Upper lobe of left lung (tissue), 6 donors: ENCODE measurements around the gene SAP30BP. TPM values are rescaled to one million over a fixed set of nuclear protein-coding genes. Genes with fewer than 3 reads are reported as not detected.

ENCODE experiments used
- ATAC-seq, 2 donors: fragments of 200-7000 bp; cut with Tn5 transposase; one replicate each; pipeline ENCODE4 v1.9.1; 2022; ENCODE audit warnings: mild to moderate bottlenecking in 2 of 2, moderate library complexity in 2 of 2; ENCODE audit not compliant: low FRiP score in 2 of 2
- DNase-seq, 2 donors: peaks; one replicate each; pipeline ENCODE4 v3.0.0-alpha.2; 2019 to 2020
- H3K27ac ChIP-seq, 4 donors: fragments of 200-600 bp; sonication (generic); one replicate each; pipeline ENCODE4 v1.5.1; 2016 to 2019
- H3K27me3 ChIP-seq, 4 donors: fragments of 200-600 bp; sonication (generic); one replicate each; pipeline ENCODE4 v1.5.1; 2017 to 2019
- H3K36me3 ChIP-seq, 4 donors: fragments of 200-600 bp; sonication (generic); one replicate each; pipeline ENCODE4 v1.5.1; 2016 to 2019
- H3K4me1 ChIP-seq, 4 donors: fragments of 200-600 bp; sonication (generic); one replicate each; pipeline ENCODE4 v1.5.1; 2018 to 2019
- H3K4me3 ChIP-seq, 4 donors: fragments of 200-600 bp; sonication (generic); one replicate each; pipeline ENCODE4 v1.5.1; 2017 to 2019; ENCODE audit warnings: mild to moderate bottlenecking in 2 of 4, moderate library complexity in 1 of 4
- H3K9me3 ChIP-seq, 4 donors: fragments of 200-600 bp; sonication (generic); one replicate each; pipeline ENCODE4 v1.5.1; 2018 to 2019
- EP300 ChIP-seq, 4 donors: sonication (generic); formaldehyde crosslinking; IDR thresholded peaks; one replicate each; pipeline ENCODE4 v1.5.1; 2017; ENCODE audit warnings: antibody characterized with exemption in 4 of 4, control low read depth in 2 of 4
- POLR2A ChIP-seq, 4 donors: fragments of 450-650 bp; IDR thresholded peaks; one replicate each; pipeline ENCODE4 v1.5.1; 2016 to 2017; ENCODE audit warnings: antibody characterized with exemption in 4 of 4, mild to moderate bottlenecking in 2 of 4
- POLR2AphosphoS5 ChIP-seq, 2 donors: sonication (generic); formaldehyde crosslinking; IDR thresholded peaks; one replicate each; pipeline ENCODE4 v1.5.1; 2017; ENCODE audit warnings: antibody characterized with exemption in 2 of 2
- WGBS, 2 donors: methylation state at CpG; one replicate each; pipeline ENCODE4 v1.1.5; 2017 to 2018; 5-methylcytosine and 5-hydroxymethylcytosine counted together
- total RNA-seq, 6 donors: library from RNA; depleted of rRNA in 4 of 6; stranded (reverse); fragments of >200 nt in 4 of 6; gene quantifications; one replicate each; pipeline versions ENCODE4 v1.1.0 to v1.2.1, GENCODE V29; 2016 to 2021
- TF ChIP-seq, protein P1 (sequence below), 6 experiments: fragments of 450-650 bp in 4 of 6; fragments of 200-600 bp in 2 of 6; sonication (generic) in 2 of 6; IDR thresholded peaks; one replicate each; pipeline ENCODE4 v1.5.1; 2016 to 2019; ENCODE audit warnings: antibody characterized with exemption in 6 of 6
- donor health status: DM: no; HTN: no; CAD: no; lungs with moderate emphysema.
- donor health status: DM: no; HTN: yes; CAD: no; lungs with severe emphysema.

The SAP30BP gene
- total RNA-seq, 6 donors from 2014 or later, result 64.1 to 125 (median 80.8) TPM

DNA sequence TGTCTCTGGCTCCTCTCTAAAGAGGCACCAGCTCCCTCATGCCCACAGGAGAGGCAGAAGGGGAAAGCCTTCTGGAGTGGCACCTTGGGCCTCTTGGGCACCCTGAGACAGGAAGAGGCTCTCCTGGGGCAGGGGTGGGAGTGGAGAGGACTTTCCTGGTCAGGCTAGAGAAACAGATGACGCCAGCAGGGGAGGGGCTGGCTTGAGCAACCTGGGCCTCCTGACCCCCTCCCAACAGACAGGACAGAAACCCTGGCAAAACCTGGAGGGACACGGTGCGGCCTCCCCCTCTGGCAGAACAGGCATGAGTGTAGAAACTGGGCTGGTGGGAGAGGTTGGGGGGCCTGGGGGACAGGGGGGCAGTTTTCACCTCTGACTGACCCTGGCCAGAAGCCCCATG, 27.8 kb upstream of the SAP30BP start:
- H3K9me3 ChIP-seq, result no peaks in the 10 kb centered on the region
- 67 to 79% methylated on average over 1 to 3 of the region's 3 CpGs for WGBS, 2 donors
- TF ChIP-seq, protein P1, sequence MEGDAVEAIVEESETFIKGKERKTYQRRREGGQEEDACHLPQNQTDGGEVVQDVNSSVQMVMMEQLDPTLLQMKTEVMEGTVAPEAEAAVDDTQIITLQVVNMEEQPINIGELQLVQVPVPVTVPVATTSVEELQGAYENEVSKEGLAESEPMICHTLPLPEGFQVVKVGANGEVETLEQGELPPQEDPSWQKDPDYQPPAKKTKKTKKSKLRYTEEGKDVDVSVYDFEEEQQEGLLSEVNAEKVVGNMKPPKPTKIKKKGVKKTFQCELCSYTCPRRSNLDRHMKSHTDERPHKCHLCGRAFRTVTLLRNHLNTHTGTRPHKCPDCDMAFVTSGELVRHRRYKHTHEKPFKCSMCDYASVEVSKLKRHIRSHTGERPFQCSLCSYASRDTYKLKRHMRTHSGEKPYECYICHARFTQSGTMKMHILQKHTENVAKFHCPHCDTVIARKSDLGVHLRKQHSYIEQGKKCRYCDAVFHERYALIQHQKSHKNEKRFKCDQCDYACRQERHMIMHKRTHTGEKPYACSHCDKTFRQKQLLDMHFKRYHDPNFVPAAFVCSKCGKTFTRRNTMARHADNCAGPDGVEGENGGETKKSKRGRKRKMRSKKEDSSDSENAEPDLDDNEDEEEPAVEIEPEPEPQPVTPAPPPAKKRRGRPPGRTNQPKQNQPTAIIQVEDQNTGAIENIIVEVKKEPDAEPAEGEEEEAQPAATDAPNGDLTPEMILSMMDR (IDR thresholded peaks at IDR 0.05), result no peak
- TF ChIP-seq EP300 (IDR thresholded peaks at IDR 0.05), result peak in 1 of 4 donors; percentile 64
- peak in 1 of 2 donors; percentile 14 for TF ChIP-seq POLR2AphosphoS5 (IDR thresholded peaks at IDR 0.05)
- ATAC-seq, result no peak
- H3K36me3 ChIP-seq, result peaks cover 0 to 13% (median 0%) of the 10 kb centered on the region in 4 donors
- peak; percentile 27 to 80 for DNase-seq
- H3K27me3 ChIP-seq, result no peaks in the 10 kb centered on the region
- peak overlapping the region in 3 of 4 donors; percentile 22 to 60 (median 42) for H3K27ac ChIP-seq
- H3K4me3 ChIP-seq, result no peak overlapping the region
- peaks cover 9 to 55% (median 30%) of the 10 kb centered on the region in 4 donors for H3K4me1 ChIP-seq

DNA sequence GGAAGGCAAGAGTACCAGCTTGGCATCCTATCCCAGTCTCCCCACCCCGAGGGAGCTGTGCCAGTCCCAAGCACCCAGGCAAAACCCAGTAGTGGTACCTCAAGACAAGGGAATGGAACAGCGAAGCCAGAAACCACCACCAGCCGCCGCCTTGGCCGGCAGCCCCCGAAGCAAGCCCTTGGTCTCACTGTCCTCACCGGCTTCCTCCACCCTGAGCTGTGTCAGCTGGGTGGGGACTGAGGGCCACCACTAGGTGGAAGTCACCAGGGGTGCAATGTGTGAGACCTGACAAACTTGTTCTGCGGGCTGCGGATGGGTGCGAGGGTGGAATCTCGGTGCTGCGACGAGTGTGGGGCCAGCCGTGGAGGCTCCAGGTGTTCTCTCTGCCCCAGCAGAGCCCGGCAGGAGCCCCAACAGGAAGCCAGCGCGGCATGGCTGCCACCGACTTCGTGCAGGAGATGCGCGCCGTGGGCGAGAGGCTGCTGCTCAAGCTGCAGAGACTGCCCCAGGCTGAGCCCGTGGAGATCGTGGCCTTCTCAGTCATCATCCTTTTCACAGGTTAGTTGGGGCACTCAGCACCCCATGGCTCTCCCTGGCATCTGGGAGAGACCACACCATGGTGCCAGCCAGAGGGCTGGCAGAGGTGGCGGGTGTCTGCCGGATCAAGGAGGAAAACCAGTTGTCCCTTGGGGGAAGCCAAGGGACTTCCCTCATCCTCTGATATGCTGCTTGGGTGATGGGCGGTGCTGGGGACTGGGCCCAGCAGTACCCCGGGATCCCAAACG, 27.2 kb upstream of the SAP30BP start:
- DNase-seq, result peak; percentile 73 to 79
- H3K36me3 ChIP-seq, result peaks cover 0 to 13% (median 0%) of the 10 kb centered on the region in 4 donors
- 72 to 88% methylated on average over 5 to 30 of the region's 30 CpGs for WGBS, 2 donors
- no peaks in the 10 kb centered on the region for H3K27me3 ChIP-seq
- H3K4me3 ChIP-seq, result no peak overlapping the region
- peaks cover 6 to 53% (median 27%) of the 10 kb centered on the region in 4 donors for H3K4me1 ChIP-seq
- ATAC-seq, result peak in 1 of 2 donors; percentile 35
- peak overlapping the region in 3 of 4 donors; percentile 32 to 60 (median 42) for H3K27ac ChIP-seq
- no peaks in the 10 kb centered on the region for H3K9me3 ChIP-seq
- TF ChIP-seq EP300 (IDR thresholded peaks at IDR 0.05) (peak in 1 of 4 donors; percentile 67), POLR2A (IDR thresholded peaks at IDR 0.05) (no peak), POLR2AphosphoS5 (IDR thresholded peaks at IDR 0.05) (no peak)
- TF ChIP-seq, protein P1 (IDR thresholded peaks at IDR 0.05), result peak in 4 of 6 experiments; percentile 11 to 57 (median 38)

DNA sequence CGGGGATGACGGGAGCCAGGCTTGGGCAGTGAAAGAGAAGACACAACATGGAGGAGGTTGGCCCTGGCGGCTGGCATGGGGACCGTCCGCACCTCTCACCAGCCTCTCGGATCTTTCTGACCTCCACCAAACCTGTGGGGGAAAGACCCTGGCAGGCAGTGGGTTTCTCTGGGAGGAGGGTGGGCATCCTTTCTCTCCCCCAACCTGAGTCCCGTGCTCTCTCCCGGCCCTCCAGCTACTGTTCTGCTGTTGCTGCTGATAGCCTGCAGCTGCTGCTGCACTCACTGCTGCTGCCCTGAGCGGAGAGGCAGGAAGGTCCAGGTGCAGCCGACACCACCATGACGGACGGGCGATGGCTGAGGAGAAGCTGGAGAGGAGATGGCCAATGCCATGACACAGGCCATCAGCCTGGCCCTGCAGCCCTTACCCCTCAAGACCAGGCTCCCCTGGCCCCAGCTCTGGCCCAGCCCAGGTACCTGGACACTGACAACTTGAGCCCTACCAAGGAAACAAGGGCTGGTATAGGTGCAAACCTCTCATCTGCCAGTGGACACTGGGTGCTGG, 26.5 kb upstream of the SAP30BP start:
- WGBS, 2 donors, result 93 to 94% methylated on average over 8 to 11 of the region's 13 CpGs
- no peaks in the 10 kb centered on the region for H3K27me3 ChIP-seq
- peaks cover 0 to 13% (median 0%) of the 10 kb centered on the region in 4 donors for H3K36me3 ChIP-seq
- DNase-seq (peak in 1 of 2 donors; percentile 54), ATAC-seq (no peak)
- TF ChIP-seq, protein P1 (IDR thresholded peaks at IDR 0.05), result no peak
- no peak for TF ChIP-seq EP300 (IDR thresholded peaks at IDR 0.05)
- TF ChIP-seq POLR2AphosphoS5 (IDR thresholded peaks at IDR 0.05), result no peak
- no peak for TF ChIP-seq POLR2A (IDR thresholded peaks at IDR 0.05)
- peak overlapping the region in 2 of 4 donors; percentile 4 to 75 for H3K27ac ChIP-seq
- H3K9me3 ChIP-seq, result no peaks in the 10 kb centered on the region
- H3K4me1 ChIP-seq, result peaks cover under 1 to 57% (median 25%) of the 10 kb centered on the region in 4 donors
- no peak overlapping the region for H3K4me3 ChIP-seq

DNA sequence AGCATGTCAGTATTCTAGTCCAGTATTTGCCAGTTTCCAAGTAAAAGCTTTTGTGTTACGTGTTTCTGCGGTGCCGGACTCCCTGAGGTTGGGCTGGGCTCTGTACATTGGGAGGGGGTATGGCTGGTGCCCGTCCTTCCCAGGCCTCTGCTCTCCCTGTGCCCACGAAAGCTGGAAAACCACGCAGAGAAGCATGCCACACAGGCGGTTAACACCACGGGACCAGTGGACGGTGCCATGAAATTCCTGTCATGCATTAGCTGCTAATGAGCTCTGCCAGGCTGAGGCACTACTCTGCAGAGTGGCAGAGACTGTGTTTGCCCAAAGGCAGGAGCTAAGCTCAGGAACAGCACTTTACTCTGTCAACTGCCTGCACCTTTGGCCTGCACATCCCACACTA, 25.8 kb upstream of the SAP30BP start:
- 62 to 87% methylated on average over 4 to 9 of the region's 9 CpGs for WGBS, 2 donors

More for the DNA sequence above, 25.8 kb upstream of the SAP30BP start:
- no peaks in the 10 kb centered on the region for H3K9me3 ChIP-seq
- no peaks in the 10 kb centered on the region for H3K27me3 ChIP-seq
- H3K36me3 ChIP-seq, result peaks cover 0 to 13% (median 0%) of the 10 kb centered on the region in 4 donors
- peak overlapping the region; percentile 4 to 80 (median 70) for H3K27ac ChIP-seq
- ATAC-seq (no peak), DNase-seq (peak in 1 of 2 donors; percentile 40)
- peaks cover 8 to 58% (median 30%) of the 10 kb centered on the region in 4 donors for H3K4me1 ChIP-seq
- H3K4me3 ChIP-seq, result no peak overlapping the region
- no peak for TF ChIP-seq POLR2AphosphoS5 (IDR thresholded peaks at IDR 0.05)
- no peak for TF ChIP-seq EP300 (IDR thresholded peaks at IDR 0.05)
- TF ChIP-seq, protein P1 (IDR thresholded peaks at IDR 0.05), result no peak
- no peak for TF ChIP-seq POLR2A (IDR thresholded peaks at IDR 0.05)
